ENCODE measurements around the gene OR1N1. TPM values are rescaled to one million over a fixed set of nuclear protein-coding genes. Genes with fewer than 3 reads are reported as not detected.

The OR1N1 gene
- not detected in 2 replicates for total RNA-seq (2021)
- long read RNA-seq = 0 reads

GRCh38 chr9:122527193-122527592 is at the start of gene OR1N1:
TSS of gene OR1N1 (minus strand) at chr9:122527293. CDS start at chr9:122527293, 0 bp downstream.
- H3K79me2 ChIP-seq (ENCODE audit: insufficient read depth, low read length) = no peaks in the 10 kb centered on the region
- no peak within 1 kb of the TSS for H2BK120ac ChIP-seq (ENCODE audit: low read depth, low read length, poor library complexity, severe bottlenecking)
- no peak within 1 kb of the TSS for H2BK20ac ChIP-seq (ENCODE audit: low read depth, low read length, poor library complexity, severe bottlenecking)
- H3K4me2 ChIP-seq (ENCODE audit: insufficient read depth, insufficient read length, low read length) = no peak within 1 kb of the TSS
- Mint-ChIP-seq H3K9me3 (peaks cover 79 to 81% of the 10 kb centered on the region in 2 experiments), H3K4me3 (no peak within 1 kb of the TSS), H3K4me1 (no peaks in the 10 kb centered on the region), H3K27ac (no peak within 1 kb of the TSS), H3K27me3 (ENCODE audit: low read depth) (peaks cover 3% of the 10 kb centered on the region; the same call in 1 of the 2 replicates), H3K36me3 (ENCODE audit: insufficient read depth in 1 of 3, low read depth in 3 of 3) (peaks cover 0 to 21% (median 0%) of the 10 kb centered on the region in 3 experiments; a peak in 5 of 7 replicates)
- no peak within 1 kb of the TSS for H3K9ac ChIP-seq (ENCODE audit: extremely low read depth, insufficient read length, low read length)
- no peak within 1 kb of the TSS for H4K91ac ChIP-seq (ENCODE audit: insufficient read length, low read depth, low read length)
- no peak for DNase-seq
- no peaks in the 10 kb centered on the region for H3K23me2 ChIP-seq (ENCODE audit: insufficient read length, low read depth, low read length, poor library complexity, severe bottlenecking)
- H3K56ac ChIP-seq (ENCODE audit: insufficient read length, low read depth, low read length) = no peak within 1 kb of the TSS
- no peak within 1 kb of the TSS for H2AK5ac ChIP-seq (ENCODE audit: insufficient read length, low read length)
- H2BK12ac ChIP-seq (ENCODE audit: insufficient read length, low read depth, low read length) = no peak within 1 kb of the TSS
- no peak within 1 kb of the TSS for H4K8ac ChIP-seq (replicated peaks; ENCODE audit: insufficient read length, low read depth, low read length)
- H2BK15ac ChIP-seq (ENCODE audit: low read depth, low read length) = no peak within 1 kb of the TSS
- H3K4me1 ChIP-seq (ENCODE audit: insufficient read depth, low read length) = no peaks in the 10 kb centered on the region
- peaks cover 69% of the 10 kb centered on the region for H3K9me3 ChIP-seq (ENCODE audit: control insufficient read depth, low read depth, low read length)
- no peak within 1 kb of the TSS for H3K4ac ChIP-seq (ENCODE audit: low read depth, low read length)
- no CpG with 5 or more reads among the region's 3 CpGs for WGBS (ENCODE audit: extremely low coverage, insufficient read length, low lambda C conversion rate)
- no peak within 1 kb of the TSS for H3K14ac ChIP-seq (ENCODE audit: insufficient read depth, low read length)
- no peak within 1 kb of the TSS for H3K18ac ChIP-seq (ENCODE audit: insufficient read length, low read depth, low read length)
- H3K27ac ChIP-seq (ENCODE audit: insufficient read length, low read depth, low read length) = no peak within 1 kb of the TSS
- no peak within 1 kb of the TSS for H2AFZ ChIP-seq (ENCODE audit: low read length)
- no peak within 1 kb of the TSS for H4K5ac ChIP-seq (ENCODE audit: insufficient read length, low read depth, low read length)
- H3K79me1 ChIP-seq (ENCODE audit: insufficient read depth, low read depth, low read length, poor library complexity, severe bottlenecking) = no peaks in the 10 kb centered on the region
- no peak within 1 kb of the TSS for H3K23ac ChIP-seq (ENCODE audit: insufficient read length, low read depth, low read length)
- TF ChIP-seq CTCF (conservative IDR thresholded peaks at IDR 0.05) = no peak
- H4K20me1 ChIP-seq (ENCODE audit: control insufficient read depth, insufficient read depth, insufficient read length) = no peaks in the 10 kb centered on the region
- H3T11ph ChIP-seq (ENCODE audit: low read length) = no peak within 1 kb of the TSS
- H3K27me3 ChIP-seq (ENCODE audit: insufficient read depth, low read length) = no peaks in the 10 kb centered on the region
- H2BK5ac ChIP-seq (ENCODE audit: insufficient read length, low read length) = no peak within 1 kb of the TSS

All from H9 (cell line).